ENCODE measurements around the gene FAM135A. TPM values are rescaled to one million over a fixed set of nuclear protein-coding genes. Genes with fewer than 3 reads are reported as not detected.

Gene FAM135A
- total RNA-seq, 1 experiment from 2014 or later: 13.6 TPM

DNA sequence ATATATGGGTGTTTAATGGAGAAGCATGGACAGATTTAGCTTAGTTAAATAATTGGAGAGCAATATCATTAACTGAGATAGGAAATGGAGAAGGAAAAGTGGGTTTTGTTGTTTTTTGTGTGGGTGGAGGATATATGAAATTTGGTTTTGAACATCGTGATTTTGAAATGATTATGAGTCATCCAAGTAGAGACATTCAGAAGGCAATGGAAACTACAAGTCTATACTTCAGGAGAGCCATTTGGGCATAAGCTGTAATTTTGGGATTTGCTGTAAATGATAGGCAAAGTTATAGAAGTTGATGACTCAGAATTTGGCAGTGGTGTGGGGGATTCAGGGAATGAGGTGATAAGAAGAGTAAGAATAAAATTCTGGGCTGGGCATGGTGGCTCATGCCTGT lies 27.4 kb upstream of the FAM135A start:
- Histone ChIP-seq H3K9me3 (replicated peaks) (no peaks in the 10 kb centered on the region), H3K27me3 (replicated peaks) (peaks cover 11% of the 10 kb centered on the region), H3K4me3 (no peak overlapping the region), H3K36me3 (no peaks in the 10 kb centered on the region), H3K4me1 (replicated peaks) (no peaks in the 10 kb centered on the region), H3K27ac (no peak overlapping the region)
- DNase-seq (ENCODE audit: low read depth in 1 of 2, low spot score in 2 of 2): no peak

DNA sequence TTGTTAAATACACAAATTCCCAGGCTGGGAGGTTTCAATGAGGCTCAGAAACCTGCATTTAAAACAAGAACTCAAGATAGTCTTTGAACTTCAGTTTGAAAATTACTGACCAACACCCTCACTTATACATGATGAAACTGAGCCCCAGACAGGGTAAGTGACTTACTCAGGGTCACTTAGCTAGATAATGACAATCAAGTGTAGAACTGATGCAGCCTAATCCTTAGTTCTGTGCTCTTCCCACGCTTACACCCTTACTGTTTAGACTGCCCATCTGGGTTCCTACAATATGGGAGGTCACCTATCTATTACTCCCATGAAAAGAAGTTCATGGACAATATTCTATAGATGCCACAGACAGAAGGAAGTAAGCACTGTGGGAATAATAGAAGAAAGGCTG lies 24.5 kb upstream of the FAM135A start:
- no peaks in the 10 kb centered on the region for H3K4me1 ChIP-seq (replicated peaks)
- no peaks in the 10 kb centered on the region for H3K9me3 ChIP-seq (replicated peaks)
- no peaks in the 10 kb centered on the region for H3K36me3 ChIP-seq
- H3K27ac ChIP-seq: no peak overlapping the region
- no peak overlapping the region for H3K4me3 ChIP-seq
- no peak for DNase-seq (ENCODE audit: low read depth in 1 of 2, low spot score in 2 of 2)
- H3K27me3 ChIP-seq (replicated peaks): peaks cover 11% of the 10 kb centered on the region

- Histone ChIP-seq H3K27me3 (replicated peaks) (peaks cover 11% of the 10 kb centered on the region), H3K4me1 (replicated peaks) (no peaks in the 10 kb centered on the region)
Measured at GRCh38 chr6:70389261-70389660, 24.0 kb upstream of the FAM135A start.

GRCh38 chr6:70390067-70390466 lies 23.2 kb upstream of the FAM135A start:
- Histone ChIP-seq H3K4me3 (no peak overlapping the region), H3K27ac (no peak overlapping the region), H3K27me3 (replicated peaks) (peaks cover 11% of the 10 kb centered on the region), H3K9me3 (replicated peaks) (no peaks in the 10 kb centered on the region), H3K36me3 (no peaks in the 10 kb centered on the region), H3K4me1 (replicated peaks) (no peaks in the 10 kb centered on the region)
- DNase-seq (ENCODE audit: low read depth in 1 of 2, low spot score in 2 of 2): no peak

More at GRCh38 chr6:70389261-70389660, 24.0 kb upstream of the FAM135A start:
- Histone ChIP-seq H3K9me3 (replicated peaks) (no peaks in the 10 kb centered on the region), H3K27ac (no peak overlapping the region), H3K36me3 (no peaks in the 10 kb centered on the region), H3K4me3 (no peak overlapping the region)
- DNase-seq (ENCODE audit: low read depth in 1 of 2, low spot score in 2 of 2): no peak

- DNase-seq (ENCODE audit: low read depth in 1 of 2, low spot score in 2 of 2): no peak
- H3K4me1 ChIP-seq (replicated peaks): no peaks in the 10 kb centered on the region
- no peaks in the 10 kb centered on the region for H3K9me3 ChIP-seq (replicated peaks)
- no peak overlapping the region for H3K4me3 ChIP-seq
- H3K27ac ChIP-seq: no peak overlapping the region
- H3K27me3 ChIP-seq (replicated peaks): peaks cover 11% of the 10 kb centered on the region
- H3K36me3 ChIP-seq: no peaks in the 10 kb centered on the region
Measured at GRCh38 chr6:70391492-70391891, 21.8 kb upstream of the FAM135A start.

DNA sequence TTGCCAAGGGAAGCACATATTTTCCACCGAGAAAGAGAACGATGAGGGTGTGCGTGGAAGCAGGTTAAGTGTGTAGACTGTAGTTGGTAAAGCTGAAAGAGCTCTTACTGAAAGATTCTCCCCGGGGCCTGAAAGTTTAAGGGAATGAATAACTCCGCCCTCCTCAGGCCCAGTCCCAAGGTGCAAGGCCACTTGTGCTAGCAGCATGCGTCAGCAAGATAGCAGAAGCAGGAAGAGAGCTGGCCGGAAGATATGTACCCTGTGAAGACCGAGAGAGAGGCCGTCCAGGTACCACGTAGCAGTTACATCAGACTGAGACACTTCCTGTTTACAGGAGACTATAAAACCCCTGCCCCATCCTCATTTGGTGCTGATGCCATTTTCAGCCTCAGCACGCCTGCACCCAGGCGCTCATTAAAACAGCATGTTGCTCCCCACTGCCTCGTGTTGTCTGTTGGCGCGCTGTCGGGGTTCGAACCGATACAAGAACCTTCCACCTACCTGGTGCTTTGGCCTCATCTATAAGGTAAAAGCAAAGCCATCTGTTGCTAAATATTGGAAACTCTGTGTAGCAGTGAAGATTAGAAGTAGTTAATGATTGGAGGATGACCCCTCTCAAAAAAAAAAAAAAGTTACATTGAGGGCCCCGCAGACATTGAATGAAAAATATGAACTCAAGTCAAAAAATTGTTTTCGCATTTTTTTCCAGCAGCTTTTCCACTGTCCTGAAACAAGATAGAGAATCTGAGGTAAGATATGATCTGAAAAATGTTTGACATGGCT lies 18.6 kb upstream of the FAM135A start:
- Histone ChIP-seq H3K4me3 (no peak overlapping the region), H3K36me3 (no peaks in the 10 kb centered on the region)

GRCh38 chr6:70395301-70395672 lies 18.0 kb upstream of the FAM135A start:
- no peak overlapping the region for H3K27ac ChIP-seq
- no peaks in the 10 kb centered on the region for H3K9me3 ChIP-seq (replicated peaks)
- no peak overlapping the region for H3K4me3 ChIP-seq
- peaks cover 25% of the 10 kb centered on the region for H3K4me1 ChIP-seq (replicated peaks)
- no peak for DNase-seq (ENCODE audit: low read depth in 1 of 2, low spot score in 2 of 2)
- peaks cover 5% of the 10 kb centered on the region for H3K27me3 ChIP-seq (replicated peaks)
- H3K36me3 ChIP-seq: no peaks in the 10 kb centered on the region

More for the DNA sequence above, 18.6 kb upstream of the FAM135A start:
- no peak overlapping the region for H3K27ac ChIP-seq
- no peak for DNase-seq (ENCODE audit: low read depth in 1 of 2, low spot score in 2 of 2)
- H3K27me3 ChIP-seq (replicated peaks): peaks cover 9% of the 10 kb centered on the region
- H3K4me1 ChIP-seq (replicated peaks): peaks cover 25% of the 10 kb centered on the region
- no peaks in the 10 kb centered on the region for H3K9me3 ChIP-seq (replicated peaks)

DNA sequence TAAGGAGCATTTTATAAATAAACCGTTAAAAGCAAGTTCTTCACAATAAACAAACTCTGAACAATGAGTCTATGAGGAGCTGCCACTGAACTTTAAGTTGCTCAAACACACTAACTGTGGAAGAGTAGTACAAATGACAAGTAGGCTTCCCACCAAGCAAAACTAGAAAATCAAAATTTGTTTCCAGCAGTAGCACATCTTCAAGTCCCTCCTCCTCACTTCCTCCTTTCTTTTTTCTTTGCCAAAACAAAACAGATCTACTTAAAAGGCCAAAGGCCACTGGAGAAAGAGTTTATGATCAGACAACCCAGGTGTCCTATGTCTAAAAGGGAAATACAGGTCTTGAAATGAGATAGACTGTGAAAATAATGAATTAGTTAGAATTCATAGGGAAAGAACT lies 17.1 kb upstream of the FAM135A start:
- no peaks in the 10 kb centered on the region; the same call in 1 of the 2 replicates for H3K27me3 ChIP-seq (replicated peaks)
- no peak overlapping the region for H3K27ac ChIP-seq
- DNase-seq (ENCODE audit: low read depth in 1 of 2, low spot score in 2 of 2): no peak
- no peaks in the 10 kb centered on the region for H3K9me3 ChIP-seq (replicated peaks)
- H3K4me3 ChIP-seq: no peak overlapping the region
- H3K36me3 ChIP-seq: no peaks in the 10 kb centered on the region
- peaks cover 25% of the 10 kb centered on the region for H3K4me1 ChIP-seq (replicated peaks)

- DNase-seq (ENCODE audit: low read depth in 1 of 2, low spot score in 2 of 2): peak in 1 of 2 experiments; percentile 20
- H3K27me3 ChIP-seq (replicated peaks): no peaks in the 10 kb centered on the region
- H3K4me3 ChIP-seq: no peak overlapping the region
- no peak overlapping the region for H3K27ac ChIP-seq
- peaks cover 25% of the 10 kb centered on the region for H3K4me1 ChIP-seq (replicated peaks)
- no peaks in the 10 kb centered on the region for H3K9me3 ChIP-seq (replicated peaks)
- no peaks in the 10 kb centered on the region for H3K36me3 ChIP-seq
Measured at GRCh38 chr6:70396796-70397729, 16.2 kb upstream of the FAM135A start.

- Histone ChIP-seq H3K4me3 (peak overlapping the region; percentile 5; the same call in 1 of the 2 replicates), H3K27me3 (replicated peaks) (peaks cover 1% of the 10 kb centered on the region; the same call in 1 of the 2 replicates), H3K36me3 (no peaks in the 10 kb centered on the region), H3K27ac (peak overlapping the region; percentile 68), H3K9me3 (replicated peaks) (no peaks in the 10 kb centered on the region), H3K4me1 (replicated peaks) (peaks cover 25% of the 10 kb centered on the region)
- peak; percentile 61 to 62 for DNase-seq (ENCODE audit: low read depth in 1 of 2, low spot score in 2 of 2)
Measured at GRCh38 chr6:70398783-70399728, 14.3 kb upstream of the FAM135A start.

DNA sequence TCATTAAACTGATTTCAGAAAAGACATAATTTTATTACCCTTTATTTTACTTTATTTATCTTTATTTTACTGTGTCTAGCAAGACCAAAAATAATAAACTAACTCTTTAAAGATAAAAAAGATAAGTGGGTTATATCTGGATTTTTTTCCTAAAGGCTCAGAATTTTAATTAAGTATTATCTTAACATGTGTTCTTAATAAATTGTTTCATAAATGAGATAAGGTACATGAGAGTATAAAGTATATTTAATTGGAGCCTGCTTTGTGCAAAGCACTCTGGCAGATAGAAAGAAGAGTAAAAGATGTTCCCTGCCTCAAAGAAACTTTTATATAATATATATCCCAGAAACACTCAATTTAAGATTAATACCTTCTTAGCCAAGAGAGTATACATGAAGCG lies 8.7 kb upstream of the FAM135A start:
- Histone ChIP-seq H3K27ac (no peak overlapping the region), H3K36me3 (no peaks in the 10 kb centered on the region), H3K4me1 (replicated peaks) (no peaks in the 10 kb centered on the region), H3K27me3 (replicated peaks) (peaks cover 13% of the 10 kb centered on the region; the same call in 1 of the 2 replicates), H3K4me3 (no peak overlapping the region), H3K9me3 (replicated peaks) (no peaks in the 10 kb centered on the region)
- no peak for DNase-seq (ENCODE audit: low read depth in 1 of 2, low spot score in 2 of 2)

- H3K36me3 ChIP-seq: peaks cover 8% of the 10 kb centered on the region; the same call in 1 of the 2 replicates
- H3K27me3 ChIP-seq (replicated peaks): peaks cover 11% of the 10 kb centered on the region; the same call in 1 of the 2 replicates
- no peak for DNase-seq (ENCODE audit: low read depth in 1 of 2, low spot score in 2 of 2)
- H3K4me3 ChIP-seq: no peak overlapping the region
- no peaks in the 10 kb centered on the region for H3K9me3 ChIP-seq (replicated peaks)
- peaks cover 11% of the 10 kb centered on the region for H3K4me1 ChIP-seq (replicated peaks)
- H3K27ac ChIP-seq: no peak overlapping the region
Measured at GRCh38 chr6:70409216-70409615, 4.1 kb upstream of the FAM135A start.

Data from SJSA1 (cell line).